HT1080 (cell line): Measurements from ENCODE around the gene CDKAL1. TPM values are rescaled to one million over a fixed set of nuclear protein-coding genes. Genes with fewer than 3 reads are reported as not detected.
A peak's percentile ranks its signal among the peaks of the same experiment; 100 is the strongest.
"Not testable (repeated sequence)": the region's sequence is repeated elsewhere in the genome, so short reads cannot be mapped to it uniquely, and the experiment has no call there.

Experiments
- DNase-seq: peaks from one replicate; pipeline ENCODE4 v3.0.0-alpha.2; 2015; ENCODE audit warnings: low read depth
- total RNA-seq: library from RNA; depleted of rRNA; stranded (reverse); fragments of >200 nt; shearing (Covaris generic); gene quantifications from 2 replicates; pipeline ENCODE4 v1.2.3, GENCODE V29; 2014

CDKAL1 gene
- total RNA-seq, 1 experiment from 2014 or later: 13.5 TPM

DNA sequence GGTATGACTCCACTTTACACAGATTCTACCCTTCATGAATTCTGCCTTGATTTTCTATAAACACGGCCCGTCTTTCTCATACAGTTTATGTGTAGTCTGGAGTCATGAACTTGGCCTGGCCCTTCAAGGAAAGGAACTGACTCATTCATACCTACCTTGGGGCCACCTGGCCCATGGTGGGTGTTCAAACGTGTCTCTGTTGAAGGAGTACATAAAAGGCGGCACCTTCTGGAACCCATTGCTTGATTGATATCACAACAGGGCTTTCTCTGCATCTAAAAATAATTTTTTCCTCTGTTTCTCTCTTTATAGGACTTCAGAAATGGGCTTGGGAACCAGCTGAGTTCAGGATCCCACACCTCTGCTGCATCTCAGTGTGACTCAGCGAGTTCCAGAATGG lies 696.3 kb downstream of the CDKAL1 start:
- no peak for DNase-seq

GRCh38 chr6:21235162-21235561 lies 700.9 kb downstream of the CDKAL1 start:
- DNase-seq: no peak

DNA sequence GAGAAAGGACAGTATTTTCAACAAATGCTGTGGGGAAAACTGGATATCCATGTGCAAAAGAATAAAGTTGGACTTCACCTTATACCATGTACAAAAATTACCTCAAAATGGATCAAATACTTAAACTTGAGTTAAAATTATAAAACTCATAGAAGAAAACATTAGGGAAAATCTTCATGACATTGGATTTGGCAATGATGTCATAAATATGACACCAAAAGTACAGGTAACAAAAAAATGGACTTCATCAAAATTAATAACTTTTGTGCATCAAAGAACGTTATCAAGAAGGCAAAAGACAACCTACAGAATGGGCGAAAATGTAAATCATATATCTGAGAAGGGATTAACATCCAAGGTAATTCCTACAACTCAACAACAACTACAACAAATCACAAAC lies 704.0 kb downstream of the CDKAL1 start:
- no peak for DNase-seq

DNA sequence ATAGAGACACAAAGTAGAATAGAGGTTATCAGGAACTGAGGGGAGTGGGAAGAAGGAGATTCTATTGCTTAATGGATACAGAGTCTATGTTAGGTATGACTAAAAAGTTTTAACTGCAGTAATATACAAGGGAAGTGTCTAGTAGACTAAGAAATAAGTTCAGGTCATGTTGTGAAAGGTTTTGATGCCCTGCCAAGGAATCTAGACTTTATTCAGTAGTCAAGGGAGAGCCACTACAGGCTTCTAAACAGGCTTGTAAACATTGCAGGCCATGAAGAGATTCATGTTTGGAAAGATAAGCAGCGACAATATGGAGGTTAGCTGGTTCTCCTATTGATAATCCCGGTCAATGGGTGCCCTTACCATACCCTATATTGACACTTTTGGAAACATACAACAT lies 706.5 kb downstream of the CDKAL1 start:
- DNase-seq: no peak

GRCh38 chr6:21241231-21242130 lies 707.2 kb downstream of the CDKAL1 start:
- DNase-seq: no peak

- DNase-seq: no peak
Measured at GRCh38 chr6:21244897-21245470, 710.7 kb downstream of the CDKAL1 start.

DNA sequence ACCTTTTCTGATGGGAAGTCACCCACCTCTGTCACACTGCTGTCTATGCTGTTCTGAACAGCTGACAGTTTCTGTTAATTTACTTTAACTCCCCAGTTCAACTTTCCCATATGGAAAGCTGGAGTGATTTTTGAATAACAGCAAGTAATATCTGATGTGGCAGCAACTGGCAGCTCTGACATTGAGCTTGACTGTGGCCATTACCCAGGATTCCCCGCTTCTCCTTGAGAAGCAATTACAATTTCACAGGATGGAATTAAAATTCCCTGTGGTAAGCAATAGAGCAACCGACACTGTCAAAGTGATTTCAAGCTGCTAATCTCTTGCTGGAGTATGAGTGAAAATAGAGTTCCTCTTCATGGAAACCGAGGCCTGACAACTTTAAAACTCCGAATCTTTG lies 711.2 kb downstream of the CDKAL1 start:
- DNase-seq: no peak

GRCh38 chr6:21246075-21246474 lies 711.8 kb downstream of the CDKAL1 start:
- DNase-seq: no peak

GRCh38 chr6:21254460-21254859 lies 720.2 kb downstream of the CDKAL1 start:
- not testable (repeated sequence) for DNase-seq

DNA sequence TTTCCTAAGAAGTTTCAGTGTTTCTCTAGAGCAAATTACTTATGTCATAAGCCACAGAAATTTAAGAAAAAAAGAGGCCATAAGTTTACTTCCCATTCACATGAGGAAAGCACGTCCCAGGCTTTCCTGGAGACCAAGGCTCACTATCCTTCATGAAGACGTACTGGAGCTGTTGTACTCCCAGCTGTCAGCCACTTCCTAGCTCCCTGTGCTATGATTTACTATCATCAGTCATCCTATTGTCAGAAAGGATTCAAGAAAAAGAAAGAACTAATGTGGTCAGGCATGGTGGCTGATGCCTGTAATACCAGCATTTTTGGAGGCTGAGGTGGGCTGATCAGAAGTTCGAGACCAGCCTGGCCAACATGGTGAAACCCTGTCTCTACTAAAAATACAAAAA lies 721.9 kb downstream of the CDKAL1 start:
- peak; percentile 6 for DNase-seq

- DNase-seq: no peak
Measured at GRCh38 chr6:21257125-21257524, 722.9 kb downstream of the CDKAL1 start.

- DNase-seq: no peak
Measured at GRCh38 chr6:21258665-21259064, 724.4 kb downstream of the CDKAL1 start.

GRCh38 chr6:21259660-21260059 lies 725.4 kb downstream of the CDKAL1 start:
- no peak for DNase-seq

DNA sequence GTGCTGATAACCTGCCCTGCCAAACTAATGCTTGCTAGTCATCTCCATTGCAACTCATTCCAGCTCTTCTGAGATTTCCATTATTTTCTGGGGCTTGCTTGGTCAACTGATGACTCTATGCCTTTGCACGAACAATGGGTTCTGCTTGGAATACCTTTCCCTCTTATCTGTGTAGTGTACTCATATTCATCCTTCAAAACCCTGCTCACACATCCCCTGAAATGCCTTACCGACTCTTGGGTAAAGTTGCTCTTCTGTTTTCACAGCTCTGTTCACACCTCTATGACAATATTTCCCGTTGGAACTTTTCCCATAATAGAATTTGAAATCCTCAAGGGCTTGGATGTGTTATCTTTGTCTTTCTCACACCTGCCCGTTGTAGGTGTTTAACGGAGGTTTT lies 728.2 kb downstream of the CDKAL1 start:
- no peak for DNase-seq

GRCh38 chr6:21263531-21264287 lies 729.5 kb downstream of the CDKAL1 start:
- DNase-seq: peak; percentile 62

GRCh38 chr6:21264288-21265033 lies 730.2 kb downstream of the CDKAL1 start:
- DNase-seq: no peak

DNA sequence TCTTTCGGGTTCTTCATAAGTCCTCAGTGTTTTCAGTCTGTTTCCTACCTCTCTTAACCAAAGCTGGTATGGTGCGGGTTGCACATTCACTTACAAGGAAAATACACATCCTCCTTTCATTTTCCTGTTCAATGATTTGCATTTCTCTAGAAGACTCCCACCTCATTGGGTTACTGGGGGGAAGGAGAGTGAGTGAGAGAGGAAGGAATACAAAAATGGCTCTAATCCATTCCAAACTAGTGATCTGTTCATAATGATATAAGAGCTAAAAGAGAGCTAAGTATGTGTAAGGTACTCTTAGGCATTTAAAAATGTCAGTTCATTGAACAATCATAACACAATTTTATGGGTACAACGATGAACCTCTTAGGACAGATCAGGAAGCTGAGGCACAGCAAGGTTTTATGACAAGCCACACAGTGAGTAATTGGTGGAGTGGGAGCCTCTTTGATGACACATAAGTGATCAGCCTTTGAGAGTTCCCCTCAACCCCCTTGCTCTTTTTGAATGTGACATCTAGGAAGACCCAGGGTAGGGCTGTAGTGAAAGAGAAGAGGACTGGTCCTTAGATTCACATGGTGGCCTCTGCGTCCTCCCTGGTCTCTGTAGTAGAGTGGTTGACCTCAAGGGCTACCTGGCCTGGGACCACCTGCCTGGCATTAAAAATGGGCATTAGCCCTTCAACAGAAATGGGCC lies 730.9 kb downstream of the CDKAL1 start:
- no peak for DNase-seq

DNA sequence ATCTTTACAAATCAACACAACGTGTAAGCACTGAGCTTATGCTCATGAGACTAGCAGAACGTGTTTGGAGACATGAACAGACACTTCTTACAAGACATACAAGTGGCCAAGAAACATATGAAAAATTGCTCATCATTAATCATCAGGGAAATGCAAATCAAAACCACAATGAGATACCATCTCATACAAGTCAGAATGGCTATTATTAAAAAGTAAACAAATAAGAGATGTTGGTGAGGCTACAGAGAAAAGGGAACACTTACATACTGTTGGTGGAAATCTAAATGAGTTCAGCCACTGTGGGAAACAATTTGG lies 731.4 kb downstream of the CDKAL1 start:
- DNase-seq: peak; percentile 45

DNA sequence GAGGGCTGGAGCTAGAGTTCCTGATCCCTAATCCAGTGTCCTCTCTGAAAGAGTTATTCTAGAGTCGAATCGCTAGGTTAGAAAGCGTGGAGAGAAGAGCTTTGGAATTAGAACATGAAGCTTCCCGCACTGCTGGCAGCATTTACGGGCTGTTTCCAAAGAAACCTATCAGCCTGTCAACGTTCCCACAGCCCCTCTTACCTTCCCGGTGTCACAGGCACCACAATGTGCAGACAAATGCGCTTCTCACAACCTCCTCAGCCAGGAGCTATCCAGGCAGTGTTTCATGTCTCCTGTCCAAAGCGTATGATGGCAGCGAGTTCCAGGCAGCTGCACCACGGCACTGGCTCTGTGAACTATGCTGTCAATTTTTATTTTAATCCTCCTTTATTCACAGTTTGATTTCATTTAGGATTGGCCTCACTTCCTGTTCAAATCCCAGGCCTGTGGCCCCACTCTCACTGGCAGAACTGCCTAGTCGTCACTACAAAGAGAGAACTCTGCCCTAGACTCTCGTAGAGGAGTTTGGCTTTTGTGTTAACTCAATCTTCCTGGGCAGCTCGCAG lies 736.5 kb downstream of the CDKAL1 start:
- DNase-seq: no peak

GRCh38 chr6:21271428-21272155 lies 737.3 kb downstream of the CDKAL1 start:
- DNase-seq: no peak
